ENCODE measurements around the gene GRHL3.
A peak's percentile ranks its signal among the peaks of the same experiment; 100 is the strongest.

GRHL3 gene

DNA sequence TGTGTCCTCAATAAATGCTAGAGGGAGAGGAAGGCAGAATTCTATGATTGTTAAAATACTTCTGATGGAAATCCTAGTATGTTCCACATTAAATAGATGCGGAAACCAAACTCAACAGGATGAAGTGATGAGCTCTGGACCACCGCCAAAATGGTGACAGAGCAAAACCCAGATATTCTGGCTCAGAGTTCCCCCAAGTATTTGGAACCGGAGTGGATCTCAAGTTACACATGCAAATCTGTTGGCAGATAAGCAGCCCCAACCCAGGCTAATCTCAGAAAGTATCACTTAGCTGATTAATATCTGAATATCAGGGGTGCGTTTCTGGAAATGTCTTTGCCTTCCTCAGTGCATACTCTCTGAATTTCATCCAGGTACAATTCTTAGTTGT, 17.4 kb upstream of the GRHL3 start:
- TF ChIP-seq GATA3 (IDR thresholded peaks at IDR 0.05; ENCODE audit: low read depth, low read length): no peak
- TF ChIP-seq GATA2 (IDR thresholded peaks at IDR 0.05; ENCODE audit: low read depth, low read length): no peak

GRCh38 chr1:24302209-24302611, 16.9 kb upstream of the GRHL3 start:
- TF ChIP-seq GATA3 (IDR thresholded peaks at IDR 0.05; ENCODE audit: low read depth, low read length): no peak
- no peak for TF ChIP-seq GATA2 (IDR thresholded peaks at IDR 0.05; ENCODE audit: low read depth, low read length)

DNA sequence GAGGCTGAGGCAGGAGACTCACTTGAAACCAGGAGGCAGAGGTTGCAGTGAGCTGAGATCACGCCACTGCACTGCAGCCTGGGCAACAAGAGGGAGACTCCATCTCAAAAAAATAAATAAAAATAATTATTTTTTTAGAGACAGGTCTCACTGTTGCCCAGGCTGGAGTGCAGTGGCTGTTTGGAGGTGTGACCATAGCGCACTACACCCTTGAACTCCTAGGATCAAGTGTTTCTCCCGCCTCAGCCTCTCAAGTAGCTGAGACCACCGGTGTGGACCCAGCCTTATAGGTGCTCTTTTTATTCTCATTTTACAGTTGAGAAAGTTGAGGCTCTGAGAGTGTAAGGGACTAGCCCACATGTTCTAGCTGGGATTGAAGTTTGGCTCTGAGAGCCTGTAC, 15.6 kb upstream of the GRHL3 start:
- TF ChIP-seq GATA2 (IDR thresholded peaks at IDR 0.05; ENCODE audit: low read depth, low read length) (no peak), GATA3 (IDR thresholded peaks at IDR 0.05; ENCODE audit: low read depth, low read length) (no peak)

DNA sequence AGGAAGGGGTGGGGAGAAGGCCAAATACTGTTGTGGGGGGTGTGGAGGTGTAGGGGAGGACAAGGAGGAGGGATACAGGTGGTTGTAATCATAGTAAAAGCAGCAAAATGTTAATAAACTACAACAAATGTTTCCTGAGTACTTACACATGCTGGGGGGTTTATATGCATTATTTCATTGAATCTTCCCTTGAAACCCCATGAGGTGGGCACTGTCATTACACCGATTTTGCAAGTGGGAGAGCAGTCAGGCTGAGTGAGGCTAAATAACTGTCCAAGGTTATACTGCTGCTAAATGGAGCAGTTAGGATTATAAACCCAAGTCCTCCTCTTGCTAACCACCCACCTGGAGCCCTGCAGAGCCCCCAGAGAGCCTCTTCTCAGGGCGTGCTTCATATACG, 14.4 kb upstream of the GRHL3 start:
- TF ChIP-seq GATA3 (IDR thresholded peaks at IDR 0.05; ENCODE audit: low read depth, low read length): no peak
- TF ChIP-seq GATA2 (IDR thresholded peaks at IDR 0.05; ENCODE audit: low read depth, low read length): no peak

DNA sequence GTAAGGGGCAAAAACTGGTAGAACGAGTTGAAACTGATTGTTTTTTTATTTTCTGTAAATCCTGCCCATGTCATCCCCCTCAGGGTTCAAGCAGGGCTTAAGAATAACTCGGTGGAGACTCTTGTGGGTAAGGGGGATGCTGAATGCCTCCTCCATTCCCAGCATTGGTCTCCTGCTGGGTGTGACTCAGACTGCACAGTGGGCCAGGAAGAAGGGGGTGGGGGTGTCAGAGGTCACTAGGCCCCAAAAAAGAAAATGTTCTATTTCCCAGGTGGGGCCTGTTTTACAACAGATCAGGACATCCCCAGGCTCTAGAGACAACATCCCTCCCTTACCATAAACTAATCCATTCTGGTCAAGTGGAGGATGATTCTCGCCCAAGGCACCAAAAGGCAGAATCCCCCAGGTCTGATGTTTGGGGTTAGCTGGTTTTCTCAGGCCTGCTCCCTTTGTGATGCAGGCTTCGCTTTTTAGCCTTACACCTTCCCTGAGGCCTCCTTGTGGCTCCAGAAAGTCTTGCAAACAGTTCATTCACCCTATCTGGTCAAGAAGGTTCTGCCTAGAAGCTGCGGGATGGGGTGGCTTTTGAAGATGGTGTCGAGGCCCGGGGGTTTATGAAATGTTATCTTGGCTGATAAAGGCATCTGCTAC, 10.7 kb upstream of the GRHL3 start:
- TF ChIP-seq GATA3 (IDR thresholded peaks at IDR 0.05; ENCODE audit: low read depth, low read length) (no peak), GATA2 (IDR thresholded peaks at IDR 0.05; ENCODE audit: low read depth, low read length) (no peak)

DNA sequence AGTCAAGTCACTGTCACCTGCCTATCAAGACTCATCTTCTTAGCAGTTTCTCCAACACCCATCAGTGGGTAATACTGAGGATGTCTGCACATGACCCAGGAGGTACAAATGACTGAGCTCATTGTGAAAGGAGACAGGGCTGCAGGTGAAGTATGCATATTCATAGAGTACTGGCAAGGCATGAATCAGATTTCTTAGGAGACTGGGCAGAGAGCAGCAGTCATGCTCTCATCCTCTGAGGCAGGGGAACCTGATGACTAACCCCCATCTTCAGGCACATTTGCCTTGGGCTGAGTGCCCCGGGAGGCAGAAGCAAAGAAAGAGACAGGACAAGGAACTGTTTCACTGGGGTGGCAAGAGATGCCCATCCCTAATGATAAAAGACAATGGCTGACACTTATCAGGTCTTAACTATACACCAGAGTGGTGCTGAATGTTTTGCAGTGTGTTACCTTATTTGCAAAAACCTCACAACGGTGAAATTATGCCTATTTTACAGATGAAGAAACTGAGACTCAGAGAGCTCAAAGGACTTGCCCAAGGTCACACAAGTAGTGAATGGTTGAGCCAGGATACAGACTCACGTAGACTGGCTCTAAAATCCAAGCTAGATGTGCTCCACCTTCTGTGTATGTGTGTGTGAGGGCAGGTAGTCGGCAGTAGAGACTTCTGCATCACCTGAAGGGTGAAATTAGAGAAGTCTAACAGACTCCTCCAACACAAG, 9.2 kb upstream of the GRHL3 start:
- TF ChIP-seq GATA3 (IDR thresholded peaks at IDR 0.05; ENCODE audit: low read depth, low read length) (no peak), GATA2 (IDR thresholded peaks at IDR 0.05; ENCODE audit: low read depth, low read length) (no peak)

- TF ChIP-seq GATA2 (IDR thresholded peaks at IDR 0.05; ENCODE audit: low read depth, low read length) (no peak), GATA3 (IDR thresholded peaks at IDR 0.05; ENCODE audit: low read depth, low read length) (no peak)
These were observed 7.9 kb upstream of the GRHL3 start for GRCh38 chr1:24311234-24311633.

DNA sequence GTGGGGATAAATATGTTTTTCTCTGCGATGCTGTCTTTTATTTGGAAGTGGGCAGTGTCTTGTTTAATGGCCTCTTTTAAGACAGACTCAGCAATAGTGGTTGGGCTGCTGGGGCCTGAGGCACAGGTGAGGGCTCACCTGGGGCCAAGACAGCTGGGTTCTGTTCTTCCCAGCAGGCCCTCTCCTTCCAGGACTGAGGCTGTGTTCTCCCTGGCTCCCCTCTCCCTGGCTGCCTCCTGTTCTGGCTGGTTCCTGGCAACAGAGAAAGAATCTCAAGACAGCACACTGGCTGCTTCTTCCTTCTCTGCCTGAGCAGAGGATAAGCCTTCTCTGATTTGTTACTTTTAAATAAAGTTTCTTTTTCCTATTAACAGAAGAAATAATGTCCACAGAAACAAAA, 7.4 kb upstream of the GRHL3 start:
- TF ChIP-seq GATA2 (IDR thresholded peaks at IDR 0.05; ENCODE audit: low read depth, low read length): no peak
- TF ChIP-seq GATA3 (IDR thresholded peaks at IDR 0.05; ENCODE audit: low read depth, low read length): no peak

GRCh38 chr1:24315391-24315790, 3.8 kb upstream of the GRHL3 start:
- TF ChIP-seq GATA3 (IDR thresholded peaks at IDR 0.05; ENCODE audit: low read depth, low read length) (no peak), GATA2 (IDR thresholded peaks at IDR 0.05; ENCODE audit: low read depth, low read length) (no peak)

DNA sequence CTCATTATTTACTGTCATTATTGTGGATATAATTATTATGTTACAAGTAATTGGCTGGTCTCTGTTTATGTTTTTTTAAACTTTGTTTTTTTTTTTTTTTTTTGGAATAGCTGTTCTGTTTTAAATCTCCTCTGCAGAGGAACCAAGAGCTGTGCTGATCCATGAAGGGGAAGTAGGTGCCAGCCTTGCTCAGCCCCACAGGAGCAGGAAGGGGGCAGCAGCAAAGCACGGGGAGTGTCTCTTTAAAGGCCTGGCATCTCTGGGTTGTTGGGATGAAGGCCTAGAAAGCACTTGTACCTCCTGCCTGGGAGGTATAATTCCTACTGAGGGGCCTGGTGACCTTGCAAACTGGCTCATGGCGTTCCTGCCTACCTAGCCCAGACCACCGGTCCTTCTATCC, 2.5 kb upstream of the GRHL3 start:
- TF ChIP-seq GATA3 (IDR thresholded peaks at IDR 0.05; ENCODE audit: low read depth, low read length) (no peak), GATA2 (IDR thresholded peaks at IDR 0.05; ENCODE audit: low read depth, low read length) (no peak)

DNA sequence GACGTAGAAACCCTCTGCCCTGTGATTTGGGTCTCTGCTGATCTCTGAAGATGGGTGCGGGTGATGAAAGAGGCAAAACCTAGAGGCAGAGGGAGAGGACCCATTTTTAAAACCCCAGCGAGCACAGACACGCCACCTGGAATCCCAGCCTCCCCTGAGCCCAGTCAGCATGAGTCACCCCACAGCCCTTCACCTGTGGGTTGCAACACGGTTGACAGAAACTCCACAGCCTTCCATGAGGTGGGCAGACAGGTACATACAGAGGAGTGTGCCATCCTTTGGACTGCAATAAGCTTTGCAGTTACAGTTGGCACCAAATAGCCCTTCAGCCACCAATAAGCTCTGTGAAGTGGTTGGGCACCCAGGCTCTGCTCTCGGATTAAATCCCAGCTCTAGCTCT, 2.1 kb upstream of the GRHL3 start:
- no peak for TF ChIP-seq GATA2 (IDR thresholded peaks at IDR 0.05; ENCODE audit: low read depth, low read length)
- no peak for TF ChIP-seq GATA3 (IDR thresholded peaks at IDR 0.05; ENCODE audit: low read depth, low read length)

GRCh38 chr1:24317956-24318614, 1.1 kb upstream of the GRHL3 start:
- TF ChIP-seq GATA3 (IDR thresholded peaks at IDR 0.05; ENCODE audit: low read depth, low read length) (no peak), GATA2 (IDR thresholded peaks at IDR 0.05; ENCODE audit: low read depth, low read length) (no peak)

- TF ChIP-seq GATA2 (IDR thresholded peaks at IDR 0.05; ENCODE audit: low read depth, low read length) (0 out of 2 replicates have a peak, but pooled peaks have one; percentile 23), GATA3 (IDR thresholded peaks at IDR 0.05; ENCODE audit: low read depth, low read length) (no peak)
These were observed 394 bp upstream of the GRHL3 start for GRCh38 chr1:24318615-24319311.

DNA sequence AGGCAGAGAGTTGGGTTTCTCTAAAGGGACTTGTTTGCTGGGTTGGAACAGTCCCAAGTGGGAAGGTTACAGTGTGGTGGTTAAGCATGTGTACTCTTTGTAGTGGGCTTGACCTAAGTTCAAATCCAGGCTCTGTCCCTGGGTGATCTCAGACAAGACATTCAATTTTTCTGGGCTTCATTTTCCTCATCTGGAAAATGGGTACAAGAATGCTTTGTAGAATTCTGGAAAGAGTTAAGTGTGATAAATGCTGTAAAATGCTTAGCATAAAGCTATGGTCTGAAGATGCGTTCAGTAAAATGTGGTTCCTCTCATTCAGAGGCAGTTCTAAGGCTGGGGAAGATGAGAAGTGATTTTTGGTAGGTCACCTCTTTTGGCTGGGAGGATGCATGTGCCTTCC, 805 bp downstream of the GRHL3 start:
- TF ChIP-seq GATA3 (IDR thresholded peaks at IDR 0.05; ENCODE audit: low read depth, low read length): no peak
- no peak for TF ChIP-seq GATA2 (IDR thresholded peaks at IDR 0.05; ENCODE audit: low read depth, low read length)
